NCI-H2171 (cell line): ENCODE data around the gene RASGRP1.

Experiments used
- DNase-seq: peaks from one replicate; lab custom pipeline; 2025; lab: John Stamatoyannopoulos, UW

Gene RASGRP1

DNA sequence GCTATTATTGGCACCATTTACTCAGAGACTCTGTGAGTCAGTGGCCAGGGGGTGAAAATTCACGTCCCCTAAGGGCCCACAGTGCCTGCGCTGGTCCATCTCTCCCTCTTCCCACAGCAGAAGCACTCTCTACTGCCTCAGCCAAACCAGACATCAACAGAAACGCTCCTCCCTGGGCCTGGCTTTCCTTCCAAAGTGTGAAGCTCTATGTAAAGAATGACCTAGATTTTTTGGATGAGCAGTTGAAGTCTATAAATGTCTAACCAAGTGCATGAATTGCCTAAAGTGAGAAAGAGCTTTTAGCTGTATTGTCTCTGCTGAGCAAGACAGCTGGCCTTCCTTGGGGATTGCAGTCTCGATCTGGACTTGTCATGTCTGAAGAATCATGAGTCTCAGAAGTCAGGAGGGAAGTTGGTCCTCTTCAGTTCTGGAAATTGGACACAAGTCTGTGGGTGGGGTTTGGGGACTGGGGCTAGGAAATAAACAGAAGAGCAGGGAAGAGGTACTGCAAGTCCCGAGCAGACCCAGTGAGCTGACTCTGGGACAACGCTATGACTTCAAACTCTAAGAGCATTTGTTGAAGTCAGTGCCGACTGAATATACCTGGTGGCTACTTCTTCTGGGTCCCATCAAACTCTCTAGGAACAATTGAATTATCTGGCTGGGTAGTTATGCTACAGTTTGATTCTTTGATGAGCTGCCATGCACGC, 29.0 kb downstream of the RASGRP1 start:
- DNase-seq, result no peak

DNA sequence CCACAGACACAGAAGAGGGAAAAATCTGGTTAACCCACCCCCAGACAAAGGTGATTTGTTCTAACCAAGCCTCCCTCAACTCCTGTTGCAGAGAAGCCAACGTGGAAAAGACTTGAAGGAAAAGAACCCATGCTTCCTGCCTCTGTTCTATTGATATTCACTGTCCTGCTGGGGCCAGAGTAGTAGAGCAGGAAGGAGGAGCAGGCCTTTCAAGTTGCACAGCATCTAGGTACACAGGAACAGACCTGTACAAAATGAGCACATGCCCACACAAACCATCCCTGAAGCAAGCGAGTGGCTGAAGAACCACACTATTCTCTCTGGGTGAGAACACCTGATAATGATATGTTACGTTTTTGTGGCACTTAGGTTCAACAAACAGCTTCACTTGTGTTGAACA, 29.9 kb downstream of the RASGRP1 start:
- DNase-seq, result no peak

DNA sequence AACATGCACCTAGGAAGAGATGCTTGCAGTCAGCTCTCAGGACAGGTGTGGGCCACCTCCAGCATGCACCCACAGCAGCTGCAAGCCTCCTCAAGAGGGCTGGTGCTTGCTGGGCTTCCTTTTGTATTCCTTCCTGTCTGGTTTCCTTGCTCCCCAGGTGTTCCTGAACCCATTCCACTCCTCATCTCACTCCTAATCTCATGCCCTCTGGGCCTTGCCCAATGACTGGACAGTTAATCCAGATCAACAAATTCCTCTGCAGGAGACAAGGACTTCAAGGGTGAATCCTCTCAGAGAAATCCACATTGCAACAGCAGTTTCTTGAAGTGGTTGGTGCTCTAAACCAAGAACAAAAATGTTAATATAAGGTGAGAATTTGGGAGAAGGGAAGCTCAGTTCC, 30.7 kb downstream of the RASGRP1 start:
- no peak for DNase-seq

DNA sequence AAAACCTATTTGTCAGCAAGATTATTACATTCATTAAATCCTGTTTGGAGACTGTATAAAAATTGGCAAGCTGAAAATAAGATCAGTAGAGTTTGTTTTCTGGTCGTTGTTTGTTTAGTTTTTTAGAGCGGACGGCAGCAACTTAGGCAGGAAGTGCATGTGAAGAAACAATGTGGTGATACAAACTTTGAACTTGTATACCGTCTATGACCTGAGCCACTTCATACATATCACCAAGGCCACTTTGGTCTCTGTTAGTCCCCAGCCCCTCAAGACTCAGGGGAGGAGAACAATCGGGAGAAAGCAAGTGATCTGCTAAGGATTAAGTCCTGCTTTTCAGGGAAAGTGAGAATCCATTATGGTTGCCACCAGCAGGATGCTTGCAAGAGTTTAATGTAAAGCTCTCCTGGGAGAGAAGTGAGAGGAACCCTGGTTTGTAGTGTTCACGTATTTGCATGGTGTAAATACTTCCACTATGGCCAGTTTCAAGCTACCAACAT, 31.1 kb downstream of the RASGRP1 start:
- no peak for DNase-seq

DNA sequence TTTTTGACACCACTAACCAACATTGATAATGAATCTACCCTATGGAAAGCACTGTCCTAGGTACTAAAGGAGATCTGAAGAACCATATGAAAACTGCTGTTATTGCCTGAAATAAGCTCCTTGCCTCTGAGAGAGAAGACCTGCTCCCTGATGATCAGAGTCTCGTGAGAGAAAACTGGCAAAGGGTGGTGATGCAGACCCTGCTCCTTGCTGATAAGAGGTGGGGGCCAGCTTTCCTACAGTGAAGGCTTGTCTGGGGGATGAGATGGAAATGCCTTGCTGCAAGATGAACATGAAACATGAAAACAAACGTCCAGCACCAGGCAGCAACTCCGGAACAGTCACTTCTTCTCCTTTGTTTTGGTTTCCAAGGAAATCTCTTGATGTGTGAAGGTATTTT, 31.9 kb downstream of the RASGRP1 start:
- DNase-seq, result no peak

DNA sequence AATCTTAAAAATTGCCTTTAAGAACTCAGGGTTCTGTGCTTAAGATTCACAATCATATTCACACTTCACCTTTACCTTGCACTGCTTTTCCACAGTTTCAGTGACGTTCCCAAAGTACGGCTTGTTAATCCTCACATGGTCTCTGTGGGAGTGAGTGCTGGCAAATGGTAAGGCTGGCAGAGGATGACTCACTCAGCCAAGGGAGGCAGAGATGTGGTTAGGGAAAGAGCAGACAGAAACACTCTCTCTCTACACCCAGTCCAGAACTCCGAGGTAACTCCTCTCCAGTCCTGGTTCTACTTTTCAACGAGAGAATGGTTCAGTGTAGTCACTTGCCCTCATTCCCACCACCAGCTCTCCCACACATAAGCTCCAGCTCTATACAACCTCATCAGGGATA, 33.1 kb downstream of the RASGRP1 start:
- no peak for DNase-seq

DNA sequence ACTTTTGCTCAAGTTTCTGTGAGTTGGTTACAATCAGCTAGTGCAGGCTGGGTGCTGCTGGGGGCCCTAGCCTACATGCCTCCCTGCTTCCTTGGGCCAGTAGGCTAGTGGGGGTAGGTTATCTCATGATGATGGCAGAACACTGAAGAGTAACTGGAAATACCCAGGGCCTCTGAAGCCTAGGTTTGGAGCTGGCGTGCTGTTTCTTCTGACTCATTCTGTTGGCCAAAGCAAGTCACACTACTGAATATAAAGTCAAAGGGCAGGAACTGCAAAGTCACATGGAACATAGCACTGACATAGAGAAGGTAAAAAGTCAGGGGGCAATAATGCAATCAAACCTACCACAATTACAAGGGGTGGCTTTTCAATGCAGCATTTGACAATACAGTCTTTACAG, 34.5 kb downstream of the RASGRP1 start:
- DNase-seq, result no peak

DNA sequence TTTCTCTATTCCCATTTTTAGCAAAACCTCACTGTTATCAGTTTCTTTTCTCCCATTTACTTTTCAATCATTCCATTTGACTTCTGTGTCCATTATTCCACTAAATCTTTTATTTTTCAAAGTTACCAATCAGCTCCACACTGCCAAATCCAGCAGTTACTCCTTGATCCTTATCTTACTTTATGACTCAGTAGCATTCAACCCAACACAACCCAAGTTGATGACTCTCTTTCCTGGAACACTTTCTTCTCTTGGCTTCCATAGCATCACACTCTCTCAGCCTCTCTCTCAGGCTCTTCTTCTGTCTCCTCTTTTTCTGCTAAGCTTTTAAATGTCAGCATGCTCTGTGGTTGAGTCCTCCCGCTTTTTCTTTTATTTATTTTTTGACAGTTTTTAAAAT, 36.3 kb downstream of the RASGRP1 start:
- no peak for DNase-seq

DNA sequence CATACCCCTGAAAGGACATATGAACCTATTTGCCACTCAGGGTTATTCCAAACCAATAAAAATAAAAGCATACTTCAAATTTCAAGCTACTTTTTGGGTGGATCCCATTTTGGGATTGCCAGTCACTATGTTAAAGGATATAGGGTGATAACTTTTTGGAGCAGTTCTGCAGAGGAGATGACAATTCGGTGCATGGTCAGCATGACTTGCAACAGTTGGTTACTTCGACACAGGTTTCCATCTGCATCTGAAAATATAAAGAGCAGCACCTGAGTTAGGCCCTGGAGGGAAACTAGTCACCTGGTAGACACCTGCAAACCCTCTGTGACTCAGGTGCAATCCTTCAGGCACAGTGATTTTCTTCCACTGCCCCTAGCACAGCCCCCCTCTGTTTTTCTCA, 38.5 kb downstream of the RASGRP1 start:
- no peak for DNase-seq

DNA sequence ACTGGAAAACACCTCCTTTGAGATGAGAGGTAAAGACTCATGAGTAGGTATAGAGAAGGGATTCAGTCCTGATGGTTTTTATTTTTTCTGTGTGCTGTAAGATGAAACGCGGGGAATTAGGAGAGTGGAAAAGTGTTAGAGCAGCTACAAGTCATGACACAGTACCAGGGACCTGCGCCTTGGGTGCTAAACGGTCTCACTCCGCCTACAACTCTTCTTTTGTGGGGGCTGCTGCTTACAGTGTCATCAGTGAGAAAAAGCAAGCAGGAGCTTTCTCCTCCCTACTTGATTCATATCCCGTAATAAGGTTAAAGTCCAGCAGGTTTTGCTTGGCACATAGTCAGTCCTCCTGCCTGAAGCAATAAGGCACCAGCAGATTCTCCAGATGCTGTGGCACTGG, 39.1 kb downstream of the RASGRP1 start:
- no peak for DNase-seq

DNA sequence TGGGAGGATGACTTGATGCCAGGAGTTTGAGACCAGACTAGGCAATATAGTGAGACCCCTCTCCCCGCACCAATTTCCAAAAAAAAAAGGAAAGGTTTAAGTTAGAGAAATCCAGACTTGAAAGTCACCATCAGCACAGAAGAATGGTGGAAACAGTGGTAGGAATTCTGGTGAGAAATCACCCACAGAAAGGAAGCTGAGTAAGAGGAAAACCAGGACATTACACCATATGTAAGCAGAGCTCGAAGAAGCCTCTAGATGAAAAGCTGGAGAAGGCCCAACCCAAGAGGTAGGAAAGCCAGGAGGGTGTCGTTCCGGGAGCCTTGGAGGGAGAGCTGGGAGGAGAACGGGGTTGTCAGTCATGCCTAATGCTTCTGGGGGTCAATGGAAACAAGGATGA, 40.5 kb downstream of the RASGRP1 start:
- DNase-seq, result no peak

DNA sequence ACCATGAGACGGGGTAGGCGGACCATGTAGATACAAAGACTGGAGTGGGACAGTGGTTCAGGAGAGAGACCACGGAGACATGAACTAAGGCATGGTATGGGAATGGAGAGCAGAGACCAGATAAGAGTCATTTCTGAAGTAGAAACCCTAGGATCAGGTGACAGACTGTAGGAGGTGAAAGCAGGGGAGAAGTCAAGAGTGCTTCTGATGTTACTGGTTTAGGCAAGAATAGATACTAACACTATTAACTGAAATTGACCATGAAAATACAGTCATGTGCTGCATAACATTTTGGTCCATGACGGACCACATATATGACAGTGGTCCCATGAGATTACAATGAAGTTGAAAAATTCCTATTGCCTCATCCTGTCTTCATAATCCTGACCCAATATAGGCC, 41.7 kb downstream of the RASGRP1 start:
- no peak for DNase-seq

DNA sequence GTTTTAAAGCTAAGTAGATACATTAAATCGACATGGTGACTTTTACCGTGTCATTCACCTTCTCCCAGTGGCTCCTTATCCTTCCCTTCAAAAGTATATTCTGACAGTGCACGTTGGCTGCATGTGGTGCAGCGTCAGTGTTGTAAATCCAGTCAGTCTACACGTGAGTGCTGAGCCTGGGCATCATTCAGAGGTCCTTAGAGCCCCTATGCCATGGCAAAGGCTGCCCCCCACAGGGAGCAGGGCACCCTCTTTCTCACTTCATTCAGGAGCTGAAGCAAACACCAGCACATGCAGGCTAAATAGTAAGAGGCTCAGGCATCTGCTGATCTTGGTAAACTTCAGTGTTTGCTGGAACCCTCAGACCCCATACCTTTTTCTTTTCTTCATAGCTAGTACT, 43.3 kb downstream of the RASGRP1 start:
- no peak for DNase-seq

DNA sequence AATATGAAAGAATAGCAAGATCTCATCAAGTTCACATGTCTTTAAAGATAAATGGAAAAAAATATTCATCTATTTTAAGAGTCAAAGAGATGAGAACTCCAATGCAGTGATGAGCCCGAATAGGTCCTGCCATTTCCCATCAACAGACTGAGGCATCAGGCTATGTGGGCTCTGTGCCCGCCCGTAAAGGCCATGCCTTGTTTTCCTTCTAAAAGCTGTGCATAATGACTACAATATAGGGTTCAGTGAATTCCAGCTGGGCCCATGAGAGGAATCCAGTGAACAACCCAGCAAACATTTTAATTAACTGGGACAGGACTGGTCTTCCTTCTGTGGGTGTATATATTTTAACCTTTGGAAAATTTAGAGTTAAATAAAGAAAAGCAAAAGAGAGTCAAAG, 44.6 kb downstream of the RASGRP1 start:
- no peak for DNase-seq

DNA sequence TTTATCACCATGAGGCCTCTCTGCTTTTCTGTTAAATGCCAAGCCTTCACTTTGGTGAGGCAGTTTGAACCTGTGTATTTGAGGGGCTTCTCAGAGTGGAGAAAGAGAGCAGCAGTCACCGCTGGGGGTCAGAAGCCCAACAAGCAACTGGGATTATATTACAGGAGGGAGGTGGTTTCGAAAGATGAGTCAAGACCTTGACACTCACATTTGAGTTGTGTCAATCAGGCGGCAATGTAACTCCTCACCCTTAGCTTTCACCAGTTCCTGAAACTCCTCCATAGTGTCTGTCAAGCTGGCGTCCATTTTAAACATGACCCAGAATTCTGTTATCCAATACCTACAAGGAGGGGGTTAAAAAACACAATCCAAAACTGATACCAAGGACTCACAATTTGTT, 46.5 kb downstream of the RASGRP1 start:
- DNase-seq, result no peak

DNA sequence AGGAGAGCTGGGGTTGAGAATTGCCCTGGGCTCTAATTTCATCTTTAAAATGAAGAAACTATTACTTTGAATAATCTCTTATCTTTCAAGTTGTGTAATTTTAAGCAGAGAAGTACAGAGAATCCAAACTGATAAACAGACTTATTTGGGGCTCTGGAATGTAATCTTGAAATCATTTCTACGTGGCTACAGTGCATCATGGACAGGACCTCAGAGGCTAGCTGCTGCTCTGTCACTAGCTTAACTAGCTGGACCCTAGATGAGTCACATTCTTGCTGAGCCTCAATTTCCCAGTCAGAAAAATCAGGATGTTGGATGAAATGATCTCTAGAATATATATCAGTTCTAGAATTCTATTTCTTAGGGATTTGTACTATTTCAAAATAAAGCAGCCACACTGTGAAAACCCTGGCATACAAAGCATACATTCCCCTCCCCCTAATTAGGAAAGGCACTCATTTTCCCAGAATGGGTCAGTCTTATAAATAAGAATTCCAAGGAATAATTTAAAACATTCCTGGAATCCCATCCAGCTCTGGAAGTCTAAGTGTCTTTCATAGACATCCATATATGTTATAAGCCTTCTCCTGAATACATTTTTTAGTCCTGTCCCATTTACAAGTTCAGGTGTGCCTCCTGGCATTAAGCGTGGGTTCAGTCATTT, 47.2 kb downstream of the RASGRP1 start:
- no peak for DNase-seq

DNA sequence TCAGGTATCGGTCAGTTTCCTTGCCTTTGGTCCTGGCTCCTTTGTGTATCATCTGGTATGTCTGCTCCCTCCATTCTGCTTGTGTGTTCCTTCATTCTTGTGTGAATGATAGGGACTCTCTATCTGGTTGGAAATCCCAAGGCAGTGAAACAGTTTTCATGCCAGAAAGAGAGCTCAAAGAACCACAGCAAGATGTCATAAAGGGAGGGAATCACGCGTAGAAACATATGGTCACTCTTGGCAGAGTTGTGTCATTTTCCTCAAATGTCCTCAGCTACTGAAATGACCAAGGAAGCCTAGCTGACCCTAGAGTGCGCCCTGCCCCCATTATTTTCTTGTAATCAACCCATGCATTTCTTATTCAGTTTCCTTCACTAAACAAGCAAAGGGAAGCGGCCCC, 48.0 kb downstream of the RASGRP1 start:
- DNase-seq, result no peak

DNA sequence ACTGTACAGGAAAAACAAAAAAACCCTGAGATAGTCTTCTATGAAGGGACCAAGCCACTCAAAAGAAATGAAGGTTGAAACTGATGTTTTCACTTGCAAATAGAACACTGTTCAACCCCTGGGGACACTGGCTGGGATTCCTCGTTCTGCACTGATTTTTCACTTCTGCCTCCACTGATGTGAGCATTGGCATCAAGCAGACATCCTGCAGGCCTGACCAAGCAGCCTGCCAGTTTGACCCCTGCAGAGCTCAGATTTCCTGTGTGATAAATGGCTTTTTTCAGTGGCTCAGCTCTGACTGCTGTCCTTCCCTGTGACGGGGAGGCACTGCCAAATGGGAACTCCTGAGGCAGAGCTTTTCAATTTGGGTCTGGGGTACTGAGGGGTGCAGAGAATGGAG, 50.0 kb downstream of the RASGRP1 start:
- no peak for DNase-seq

DNA sequence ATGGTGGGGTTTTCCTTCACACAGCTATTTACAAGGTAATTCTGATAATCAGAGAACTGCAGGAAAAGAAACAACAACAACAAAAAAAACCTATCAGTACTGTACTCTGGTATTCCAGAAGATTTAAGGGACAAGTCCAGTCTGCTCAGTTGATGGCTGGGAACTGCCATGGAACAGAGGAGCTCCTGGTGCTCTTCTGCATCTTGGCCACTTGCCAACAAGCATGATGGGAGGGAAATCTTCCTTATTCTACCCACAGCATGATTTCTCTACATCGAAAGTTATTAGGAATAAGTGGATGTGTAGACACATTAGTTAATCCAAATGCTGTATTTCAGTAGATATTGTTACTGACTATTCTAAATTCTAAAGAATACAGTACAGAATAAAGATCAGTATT, 51.7 kb downstream of the RASGRP1 start:
- no peak for DNase-seq

DNA sequence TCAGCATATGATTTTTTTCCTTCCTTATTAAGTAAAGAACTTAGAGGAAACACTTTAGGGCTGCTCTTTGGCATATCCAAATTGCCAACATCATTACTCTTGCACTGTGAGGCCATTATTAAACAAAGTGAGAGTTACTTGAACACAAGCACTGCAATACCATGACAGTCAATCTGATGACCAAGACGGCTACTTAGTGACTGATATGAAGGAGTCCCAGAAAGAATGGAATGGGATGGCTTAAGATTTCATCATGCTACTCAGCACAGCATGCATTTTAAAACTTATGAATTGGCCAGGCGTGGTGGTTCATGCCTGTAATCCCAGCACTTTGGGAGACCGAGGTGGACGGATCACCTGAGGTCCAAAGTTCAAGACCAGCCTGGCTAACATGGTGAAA, 55.5 kb downstream of the RASGRP1 start:
- no peak for DNase-seq

DNA sequence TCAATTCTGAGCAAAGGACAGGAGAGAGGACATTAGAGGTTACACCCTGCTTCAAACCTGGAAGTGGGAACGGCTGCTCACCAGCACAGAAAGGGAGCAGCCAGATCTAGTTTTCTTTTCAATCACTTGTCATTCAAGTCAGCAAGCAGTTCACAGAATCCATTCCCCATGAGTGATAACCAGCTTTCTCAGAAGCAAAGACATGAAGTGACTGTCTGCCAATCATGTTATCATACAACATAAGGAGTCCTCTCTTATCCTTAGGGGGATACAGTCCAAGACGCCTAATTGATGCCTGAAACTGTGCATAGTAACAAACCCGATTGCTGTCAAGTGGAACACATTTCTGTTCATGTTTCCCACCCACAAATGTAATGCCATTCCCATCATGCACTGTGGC, 56.0 kb downstream of the RASGRP1 start:
- no peak for DNase-seq

DNA sequence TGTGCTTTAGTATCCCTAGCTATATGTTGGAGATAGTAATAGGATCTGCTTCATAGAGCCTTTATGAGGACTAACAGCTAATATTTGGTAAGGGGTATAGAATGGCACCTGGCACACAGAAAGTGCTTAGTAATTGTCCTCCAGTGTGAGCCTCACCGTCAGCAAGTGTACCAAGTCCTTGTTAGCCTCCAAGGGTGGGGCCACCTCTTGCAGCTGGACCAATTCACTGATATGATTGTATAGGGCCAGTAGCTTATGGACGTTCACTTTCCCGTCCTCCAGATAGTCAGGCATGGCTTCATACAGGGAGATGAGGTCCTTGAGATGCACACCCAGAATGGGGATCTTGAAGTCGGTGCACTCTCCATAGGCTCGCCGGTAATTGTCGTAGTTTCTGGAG, 57.0 kb downstream of the RASGRP1 start:
- DNase-seq, result no peak

DNA sequence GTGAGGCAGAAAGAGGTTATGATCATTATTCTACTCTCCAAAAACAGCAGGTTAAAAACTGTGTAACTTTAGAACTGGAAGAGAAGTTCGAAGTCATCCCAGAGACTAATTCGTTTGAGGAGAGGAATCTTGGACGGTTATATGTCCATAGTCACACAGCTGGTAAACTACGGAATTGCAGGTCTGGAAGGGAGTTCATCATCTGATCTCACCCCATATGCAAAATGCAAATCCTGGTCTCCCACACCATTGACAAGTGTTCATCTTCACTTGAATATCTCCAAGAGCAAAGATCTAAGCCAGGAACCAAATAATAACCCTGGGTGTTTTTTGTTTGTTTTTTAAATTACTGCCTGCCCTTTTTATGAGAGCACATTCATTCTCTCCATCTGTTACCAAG, 57.6 kb downstream of the RASGRP1 start:
- DNase-seq, result no peak
